ENCODE data around the gene MORN1. TPM values are rescaled to one million over a fixed set of nuclear protein-coding genes. Genes with fewer than 3 reads are reported as not detected.

The MORN1 gene
- total and polyA plus RNA-seq, 2 experiments from 2014 or later, result 4.8 to 11.1 TPM

DNA sequence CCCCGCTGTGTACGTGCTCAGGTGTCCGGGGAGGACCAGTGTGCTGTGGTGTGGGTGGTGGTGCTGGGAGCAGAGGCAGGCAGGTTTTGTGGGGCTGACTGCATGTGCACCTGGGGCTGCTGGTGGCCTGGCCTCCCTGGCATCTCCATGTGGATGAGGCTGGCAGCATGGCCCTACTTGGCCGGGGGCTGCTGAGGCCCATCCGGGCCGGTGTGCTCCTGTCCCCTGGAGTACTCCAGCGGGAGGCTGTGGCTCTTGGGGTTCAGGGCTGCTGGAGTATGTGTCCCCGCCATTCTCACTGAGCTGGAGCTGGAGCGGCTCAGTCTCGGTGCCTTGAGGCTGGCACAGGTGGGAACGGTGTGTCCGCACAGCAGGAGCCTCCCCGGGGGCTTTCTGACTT is 41.8 kb upstream of the MORN1 start:
- Histone ChIP-seq H3K79me2 (replicated peaks; ENCODE audit: insufficient read depth) (no peaks in the 10 kb centered on the region), H3K9me2 (ENCODE audit: insufficient read depth) (no peaks in the 10 kb centered on the region)
- peaks cover 12% of the 10 kb centered on the region; the same call in 2 of the 3 replicates for H3K9me3 Mint-ChIP-seq

DNA sequence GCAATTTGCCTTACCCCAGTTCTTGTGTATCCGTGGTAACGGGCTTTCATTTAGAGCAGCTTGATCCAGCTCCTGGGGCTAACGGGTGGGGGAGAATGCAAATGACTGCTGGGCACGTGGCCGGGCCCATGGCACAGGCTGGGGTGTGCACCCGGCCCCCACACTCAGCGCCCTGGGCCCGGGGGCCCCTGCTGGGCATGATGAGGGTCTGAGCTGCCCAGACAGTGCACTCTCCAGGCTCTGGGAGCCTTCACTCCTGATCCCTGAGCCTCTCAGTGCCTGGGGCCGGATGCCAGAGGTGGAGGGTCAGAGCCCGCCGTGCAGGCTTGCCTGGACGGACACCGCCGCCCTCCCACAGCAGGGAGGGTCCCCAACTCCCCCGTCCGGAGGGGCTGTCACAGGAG is 41.1 kb upstream of the MORN1 start:
- Mint-ChIP-seq H3K4me3 (no peak overlapping the region), H3K27me3 (ENCODE audit: insufficient read depth, low read depth, poor library complexity) (peaks cover 7% of the 10 kb centered on the region)
- no peak overlapping the region for H3K4me2 ChIP-seq
- TF ChIP-seq NANOG (IDR thresholded peaks at IDR 0.05; ENCODE audit: borderline replicate concordance) (no peak), EZH2phosphoT487 (IDR thresholded peaks at IDR 0.05; ENCODE audit: unreplicated experiment) (no peak), EZH2 (IDR thresholded peaks at IDR 0.05; ENCODE audit: low read depth, unreplicated experiment) (no peak), STAT1 (IDR thresholded peaks at IDR 0.05; ENCODE audit: unreplicated experiment) (no peak), JUNB (IDR thresholded peaks at IDR 0.05; ENCODE audit: unreplicated experiment) (no peak), POLR2AphosphoS5 (IDR thresholded peaks at IDR 0.05; ENCODE audit: low read depth) (no peak), CREB1 (CRISPR knock-in tag; IDR thresholded peaks at IDR 0.05; ENCODE audit: low read depth) (no peak)
- TF ChIP-seq, protein P1, sequence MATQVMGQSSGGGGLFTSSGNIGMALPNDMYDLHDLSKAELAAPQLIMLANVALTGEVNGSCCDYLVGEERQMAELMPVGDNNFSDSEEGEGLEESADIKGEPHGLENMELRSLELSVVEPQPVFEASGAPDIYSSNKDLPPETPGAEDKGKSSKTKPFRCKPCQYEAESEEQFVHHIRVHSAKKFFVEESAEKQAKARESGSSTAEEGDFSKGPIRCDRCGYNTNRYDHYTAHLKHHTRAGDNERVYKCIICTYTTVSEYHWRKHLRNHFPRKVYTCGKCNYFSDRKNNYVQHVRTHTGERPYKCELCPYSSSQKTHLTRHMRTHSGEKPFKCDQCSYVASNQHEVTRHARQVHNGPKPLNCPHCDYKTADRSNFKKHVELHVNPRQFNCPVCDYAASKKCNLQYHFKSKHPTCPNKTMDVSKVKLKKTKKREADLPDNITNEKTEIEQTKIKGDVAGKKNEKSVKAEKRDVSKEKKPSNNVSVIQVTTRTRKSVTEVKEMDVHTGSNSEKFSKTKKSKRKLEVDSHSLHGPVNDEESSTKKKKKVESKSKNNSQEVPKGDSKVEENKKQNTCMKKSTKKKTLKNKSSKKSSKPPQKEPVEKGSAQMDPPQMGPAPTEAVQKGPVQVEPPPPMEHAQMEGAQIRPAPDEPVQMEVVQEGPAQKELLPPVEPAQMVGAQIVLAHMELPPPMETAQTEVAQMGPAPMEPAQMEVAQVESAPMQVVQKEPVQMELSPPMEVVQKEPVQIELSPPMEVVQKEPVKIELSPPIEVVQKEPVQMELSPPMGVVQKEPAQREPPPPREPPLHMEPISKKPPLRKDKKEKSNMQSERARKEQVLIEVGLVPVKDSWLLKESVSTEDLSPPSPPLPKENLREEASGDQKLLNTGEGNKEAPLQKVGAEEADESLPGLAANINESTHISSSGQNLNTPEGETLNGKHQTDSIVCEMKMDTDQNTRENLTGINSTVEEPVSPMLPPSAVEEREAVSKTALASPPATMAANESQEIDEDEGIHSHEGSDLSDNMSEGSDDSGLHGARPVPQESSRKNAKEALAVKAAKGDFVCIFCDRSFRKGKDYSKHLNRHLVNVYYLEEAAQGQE (IDR thresholded peaks at IDR 0.05; ENCODE audit: unreplicated experiment), result no peak

More for the DNA sequence above, 41.8 kb upstream of the MORN1 start:
- Histone ChIP-seq H3K4me2 (no peak overlapping the region), H3K36me3 (ENCODE audit: insufficient read depth) (no peaks in the 10 kb centered on the region), H3K27me3 (ENCODE audit: insufficient read depth) (no peaks in the 10 kb centered on the region), H3F3A (replicated peaks; ENCODE audit: low read depth) (no peaks in the 10 kb centered on the region), H3K4me3 (no peak overlapping the region), H4K20me1 (replicated peaks; ENCODE audit: insufficient read depth) (no peaks in the 10 kb centered on the region), H2AFZ (no peak overlapping the region), H3K4me1 (ENCODE audit: insufficient read depth) (no peaks in the 10 kb centered on the region), H3K27ac (ENCODE audit: low read depth) (no peak overlapping the region)
- Mint-ChIP-seq H3K4me1 (no peaks in the 10 kb centered on the region), H3K4me3 (no peak overlapping the region), H3K36me3 (ENCODE audit: low read depth) (no peaks in the 10 kb centered on the region), H3K27me3 (ENCODE audit: insufficient read depth, low read depth, poor library complexity) (peaks cover 7% of the 10 kb centered on the region), H3K27ac (no peak overlapping the region)
- ATAC-seq, result no peak
- TF ChIP-seq, protein P2, sequence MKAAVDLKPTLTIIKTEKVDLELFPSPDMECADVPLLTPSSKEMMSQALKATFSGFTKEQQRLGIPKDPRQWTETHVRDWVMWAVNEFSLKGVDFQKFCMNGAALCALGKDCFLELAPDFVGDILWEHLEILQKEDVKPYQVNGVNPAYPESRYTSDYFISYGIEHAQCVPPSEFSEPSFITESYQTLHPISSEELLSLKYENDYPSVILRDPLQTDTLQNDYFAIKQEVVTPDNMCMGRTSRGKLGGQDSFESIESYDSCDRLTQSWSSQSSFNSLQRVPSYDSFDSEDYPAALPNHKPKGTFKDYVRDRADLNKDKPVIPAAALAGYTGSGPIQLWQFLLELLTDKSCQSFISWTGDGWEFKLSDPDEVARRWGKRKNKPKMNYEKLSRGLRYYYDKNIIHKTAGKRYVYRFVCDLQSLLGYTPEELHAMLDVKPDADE (IDR thresholded peaks at IDR 0.05), result no peak
- TF ChIP-seq ZNF331 (CRISPR knock-in tag; IDR thresholded peaks at IDR 0.05; ENCODE audit: low read depth), result no peak
- TF ChIP-seq, protein P3, sequence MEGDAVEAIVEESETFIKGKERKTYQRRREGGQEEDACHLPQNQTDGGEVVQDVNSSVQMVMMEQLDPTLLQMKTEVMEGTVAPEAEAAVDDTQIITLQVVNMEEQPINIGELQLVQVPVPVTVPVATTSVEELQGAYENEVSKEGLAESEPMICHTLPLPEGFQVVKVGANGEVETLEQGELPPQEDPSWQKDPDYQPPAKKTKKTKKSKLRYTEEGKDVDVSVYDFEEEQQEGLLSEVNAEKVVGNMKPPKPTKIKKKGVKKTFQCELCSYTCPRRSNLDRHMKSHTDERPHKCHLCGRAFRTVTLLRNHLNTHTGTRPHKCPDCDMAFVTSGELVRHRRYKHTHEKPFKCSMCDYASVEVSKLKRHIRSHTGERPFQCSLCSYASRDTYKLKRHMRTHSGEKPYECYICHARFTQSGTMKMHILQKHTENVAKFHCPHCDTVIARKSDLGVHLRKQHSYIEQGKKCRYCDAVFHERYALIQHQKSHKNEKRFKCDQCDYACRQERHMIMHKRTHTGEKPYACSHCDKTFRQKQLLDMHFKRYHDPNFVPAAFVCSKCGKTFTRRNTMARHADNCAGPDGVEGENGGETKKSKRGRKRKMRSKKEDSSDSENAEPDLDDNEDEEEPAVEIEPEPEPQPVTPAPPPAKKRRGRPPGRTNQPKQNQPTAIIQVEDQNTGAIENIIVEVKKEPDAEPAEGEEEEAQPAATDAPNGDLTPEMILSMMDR (conservative IDR thresholded peaks at IDR 0.05; ENCODE audit: low read depth in 2 of 2), result no peak
- TF ChIP-seq STAT1 (IDR thresholded peaks at IDR 0.05; ENCODE audit: unreplicated experiment), result no peak
- no peak for DNase-seq (ENCODE audit: low spot score)

More for the DNA sequence above, 41.1 kb upstream of the MORN1 start:
- Histone ChIP-seq H3K27me3 (ENCODE audit: insufficient read depth) (no peaks in the 10 kb centered on the region), H3F3A (replicated peaks; ENCODE audit: low read depth) (no peaks in the 10 kb centered on the region), H2AFZ (no peak overlapping the region), H3K36me3 (ENCODE audit: insufficient read depth) (no peaks in the 10 kb centered on the region), H3K9me2 (ENCODE audit: insufficient read depth) (no peaks in the 10 kb centered on the region), H3K4me3 (no peak overlapping the region), H3K27ac (ENCODE audit: low read depth) (no peak overlapping the region), H3K79me2 (replicated peaks; ENCODE audit: insufficient read depth) (no peaks in the 10 kb centered on the region), H4K20me1 (replicated peaks; ENCODE audit: insufficient read depth) (no peaks in the 10 kb centered on the region), H3K4me1 (ENCODE audit: insufficient read depth) (no peaks in the 10 kb centered on the region)
- Mint-ChIP-seq H3K4me1 (no peaks in the 10 kb centered on the region), H3K9me3 (peaks cover 12% of the 10 kb centered on the region; the same call in 2 of the 3 replicates), H3K36me3 (ENCODE audit: low read depth) (no peaks in the 10 kb centered on the region), H3K27ac (no peak overlapping the region)
- no peak for DNase-seq (ENCODE audit: low spot score)
- ATAC-seq, result no peak

All from GM23338 (cell line).